ENCODE measurements around the gene LGMN.

GRCh38 chr14:92685784-92686355 lies 62.6 kb downstream of the LGMN start:
- TF ChIP-seq SP2 (IDR thresholded peaks at IDR 0.05; ENCODE audit: low read length) (no peak), BCL11A (IDR thresholded peaks at IDR 0.05; ENCODE audit: low read depth in 2 of 2, low read length in 2 of 2) (no peak), POLR2A (IDR thresholded peaks at IDR 0.05; ENCODE audit: control extremely low read depth in 1 of 2, low read depth in 2 of 2, low read length in 2 of 2) (no peak), SP1 (IDR thresholded peaks at IDR 0.05; ENCODE audit: low read depth, low read length) (no peak), POLR2AphosphoS5 (IDR thresholded peaks at IDR 0.05; ENCODE audit: low read depth, low read length) (no peak), MAX (IDR thresholded peaks at IDR 0.05) (no peak)
- TF ChIP-seq, protein P1, sequence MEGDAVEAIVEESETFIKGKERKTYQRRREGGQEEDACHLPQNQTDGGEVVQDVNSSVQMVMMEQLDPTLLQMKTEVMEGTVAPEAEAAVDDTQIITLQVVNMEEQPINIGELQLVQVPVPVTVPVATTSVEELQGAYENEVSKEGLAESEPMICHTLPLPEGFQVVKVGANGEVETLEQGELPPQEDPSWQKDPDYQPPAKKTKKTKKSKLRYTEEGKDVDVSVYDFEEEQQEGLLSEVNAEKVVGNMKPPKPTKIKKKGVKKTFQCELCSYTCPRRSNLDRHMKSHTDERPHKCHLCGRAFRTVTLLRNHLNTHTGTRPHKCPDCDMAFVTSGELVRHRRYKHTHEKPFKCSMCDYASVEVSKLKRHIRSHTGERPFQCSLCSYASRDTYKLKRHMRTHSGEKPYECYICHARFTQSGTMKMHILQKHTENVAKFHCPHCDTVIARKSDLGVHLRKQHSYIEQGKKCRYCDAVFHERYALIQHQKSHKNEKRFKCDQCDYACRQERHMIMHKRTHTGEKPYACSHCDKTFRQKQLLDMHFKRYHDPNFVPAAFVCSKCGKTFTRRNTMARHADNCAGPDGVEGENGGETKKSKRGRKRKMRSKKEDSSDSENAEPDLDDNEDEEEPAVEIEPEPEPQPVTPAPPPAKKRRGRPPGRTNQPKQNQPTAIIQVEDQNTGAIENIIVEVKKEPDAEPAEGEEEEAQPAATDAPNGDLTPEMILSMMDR (IDR thresholded peaks at IDR 0.05; ENCODE audit: control extremely low read depth in 1 of 3, insufficient read depth in 1 of 3, low read depth in 1 of 3, low read length in 3 of 3) = no peak
- TF ChIP-seq, protein P2, sequence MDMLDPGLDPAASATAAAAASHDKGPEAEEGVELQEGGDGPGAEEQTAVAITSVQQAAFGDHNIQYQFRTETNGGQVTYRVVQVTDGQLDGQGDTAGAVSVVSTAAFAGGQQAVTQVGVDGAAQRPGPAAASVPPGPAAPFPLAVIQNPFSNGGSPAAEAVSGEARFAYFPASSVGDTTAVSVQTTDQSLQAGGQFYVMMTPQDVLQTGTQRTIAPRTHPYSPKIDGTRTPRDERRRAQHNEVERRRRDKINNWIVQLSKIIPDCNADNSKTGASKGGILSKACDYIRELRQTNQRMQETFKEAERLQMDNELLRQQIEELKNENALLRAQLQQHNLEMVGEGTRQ (IDR thresholded peaks at IDR 0.05; ENCODE audit: low read length) = no peak

Data from H1 (cell line).